NT2/D1 (cell line): ENCODE results near the gene HLF.

ENCODE experiments used
- YY1 ChIP-seq: IDR thresholded peaks from 2 replicates; pipeline ENCODE4 v1.6.1; 2011; ENCODE audit not compliant: insufficient read length, insufficient read depth
- ZNF274 ChIP-seq: IDR thresholded peaks from 2 replicates; pipeline ENCODE4 v1.6.1; 2011; ENCODE audit warnings: mild to moderate bottlenecking, low read depth, low read length

GRCh38 chr17:55248077-55248476 is 16.7 kb upstream of the HLF start:
- no peak for TF ChIP-seq ZNF274
- no peak for TF ChIP-seq YY1
